GM21447 (cell line): ENCODE measurements around the gene ADM2.

Source experiments
- ATAC-seq: cut with Tn5 transposase; IDR thresholded peaks from one replicate; pipeline ENCODE4 v1.9.1; 2021; ENCODE audit not compliant: unreplicated experiment

The ADM2 gene

GRCh38 chr22:50523806-50524675 is 42.7 kb downstream of the ADM2 start:
- ATAC-seq: no peak

DNA sequence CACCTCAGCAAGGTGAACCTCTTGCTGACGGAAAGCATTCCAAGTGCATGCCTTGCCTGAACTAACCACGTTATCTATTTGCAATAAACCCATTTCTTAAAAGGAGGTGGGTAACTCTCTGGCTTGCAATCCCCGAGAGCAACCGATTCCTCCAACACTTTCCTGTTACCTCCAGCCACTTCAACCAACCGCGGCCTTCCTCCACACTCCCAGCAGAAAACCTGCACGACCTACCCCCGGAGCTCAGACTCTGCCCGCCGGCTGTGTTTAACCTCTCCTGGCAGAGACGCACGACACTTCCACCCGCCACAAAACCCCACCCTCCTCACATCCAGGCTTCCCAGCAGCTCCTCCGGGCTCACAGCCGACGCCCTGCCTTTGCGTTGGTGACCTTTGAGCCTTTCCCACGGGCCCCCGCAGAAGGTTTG is 43.3 kb downstream of the ADM2 start:
- ATAC-seq: no peak

DNA sequence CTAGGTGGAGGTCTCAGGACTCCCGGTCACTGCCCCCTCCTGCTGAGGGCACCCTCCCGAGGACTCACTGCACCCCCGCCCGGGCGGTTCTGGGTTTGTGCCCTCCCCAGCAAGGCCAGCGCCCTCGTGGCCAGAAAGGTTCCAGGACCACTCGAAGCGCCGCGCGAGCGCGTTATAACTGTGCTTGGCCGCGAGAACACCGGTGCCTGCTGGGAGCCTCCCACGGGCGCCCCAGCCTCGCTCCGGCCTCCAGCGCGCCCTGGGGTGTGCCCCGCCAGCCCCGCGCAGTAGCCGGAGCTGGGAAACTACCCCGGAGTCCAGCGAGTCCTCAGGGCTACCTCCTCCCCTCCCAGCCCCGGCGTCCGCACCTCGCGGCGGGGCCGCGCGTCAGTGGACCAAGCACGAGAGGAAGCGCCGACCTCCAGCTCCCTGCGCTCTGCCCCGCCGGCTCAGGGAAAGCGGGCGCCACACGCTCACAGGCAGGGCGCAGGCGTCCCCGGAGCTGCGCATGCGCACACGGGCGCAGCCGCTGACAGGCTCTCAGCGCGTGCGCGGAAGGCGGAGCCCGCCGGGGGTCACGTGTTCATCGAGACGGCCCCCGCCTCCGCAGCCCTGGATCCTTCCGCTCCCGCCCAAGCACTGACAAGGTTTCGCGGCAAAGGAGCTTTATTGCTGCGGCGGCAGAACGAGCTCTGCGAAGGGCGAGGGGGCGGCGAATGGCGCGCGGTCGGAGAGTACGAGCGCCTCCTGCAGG is 43.9 kb downstream of the ADM2 start, which contains the start of gene SCO2:
Gene SCO2 (minus strand): TSS at position 495 of the 754 bp plus-strand sequence. CDS start 1,187 bp downstream, outside the sequence.
- ATAC-seq: peak; percentile 20

DNA sequence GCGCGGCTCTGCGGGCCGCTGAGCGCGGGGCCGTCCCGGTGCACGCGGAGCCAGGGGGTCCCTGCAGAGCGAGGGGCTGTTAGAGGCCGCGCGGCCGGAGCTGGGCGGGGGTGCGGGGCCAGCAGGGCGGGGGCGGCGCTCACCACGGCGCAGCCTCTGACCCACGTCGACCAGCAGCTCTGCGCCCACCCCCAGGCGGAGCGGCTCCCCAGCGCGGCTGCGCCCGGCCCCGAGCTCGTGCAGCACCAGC is 44.4 kb downstream of the ADM2 start:
- no peak for ATAC-seq

DNA sequence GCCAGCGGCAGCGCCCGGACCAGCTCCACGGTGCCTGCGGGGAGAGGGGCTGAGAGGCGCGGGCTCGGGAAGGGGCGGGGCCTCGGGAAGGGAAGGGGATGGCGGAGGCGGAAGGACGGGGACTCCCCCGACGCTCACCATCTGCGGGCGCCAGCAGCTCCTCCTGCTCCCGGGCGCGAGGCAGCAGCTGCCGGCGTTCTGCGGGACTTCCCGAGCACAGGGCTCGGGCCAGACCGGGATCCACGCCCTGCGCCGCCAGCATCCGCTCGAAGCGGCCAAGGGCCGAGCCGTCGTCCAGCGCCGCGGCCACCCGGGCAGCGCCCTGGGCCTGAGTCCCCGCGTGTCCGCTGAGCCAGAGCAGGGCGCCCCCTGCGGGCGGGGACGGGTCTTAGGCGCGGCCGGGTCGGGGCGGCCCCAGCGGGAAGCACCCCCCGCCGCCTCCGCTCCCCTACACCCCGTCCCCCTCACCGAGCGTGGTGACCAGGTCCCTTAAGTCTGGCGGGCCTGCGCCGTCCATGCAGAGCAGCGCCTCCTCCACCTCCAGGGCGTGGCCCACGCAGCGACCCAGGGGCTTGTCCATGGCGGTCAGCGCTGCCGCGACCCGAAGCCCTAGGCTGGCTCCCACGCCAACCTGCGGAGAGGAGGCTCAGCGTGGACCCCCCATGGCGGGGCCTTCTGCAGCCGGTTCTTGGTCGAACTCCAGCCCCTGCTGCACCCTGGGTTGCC is 44.9 kb downstream of the ADM2 start:
- peak; percentile 26 for ATAC-seq

DNA sequence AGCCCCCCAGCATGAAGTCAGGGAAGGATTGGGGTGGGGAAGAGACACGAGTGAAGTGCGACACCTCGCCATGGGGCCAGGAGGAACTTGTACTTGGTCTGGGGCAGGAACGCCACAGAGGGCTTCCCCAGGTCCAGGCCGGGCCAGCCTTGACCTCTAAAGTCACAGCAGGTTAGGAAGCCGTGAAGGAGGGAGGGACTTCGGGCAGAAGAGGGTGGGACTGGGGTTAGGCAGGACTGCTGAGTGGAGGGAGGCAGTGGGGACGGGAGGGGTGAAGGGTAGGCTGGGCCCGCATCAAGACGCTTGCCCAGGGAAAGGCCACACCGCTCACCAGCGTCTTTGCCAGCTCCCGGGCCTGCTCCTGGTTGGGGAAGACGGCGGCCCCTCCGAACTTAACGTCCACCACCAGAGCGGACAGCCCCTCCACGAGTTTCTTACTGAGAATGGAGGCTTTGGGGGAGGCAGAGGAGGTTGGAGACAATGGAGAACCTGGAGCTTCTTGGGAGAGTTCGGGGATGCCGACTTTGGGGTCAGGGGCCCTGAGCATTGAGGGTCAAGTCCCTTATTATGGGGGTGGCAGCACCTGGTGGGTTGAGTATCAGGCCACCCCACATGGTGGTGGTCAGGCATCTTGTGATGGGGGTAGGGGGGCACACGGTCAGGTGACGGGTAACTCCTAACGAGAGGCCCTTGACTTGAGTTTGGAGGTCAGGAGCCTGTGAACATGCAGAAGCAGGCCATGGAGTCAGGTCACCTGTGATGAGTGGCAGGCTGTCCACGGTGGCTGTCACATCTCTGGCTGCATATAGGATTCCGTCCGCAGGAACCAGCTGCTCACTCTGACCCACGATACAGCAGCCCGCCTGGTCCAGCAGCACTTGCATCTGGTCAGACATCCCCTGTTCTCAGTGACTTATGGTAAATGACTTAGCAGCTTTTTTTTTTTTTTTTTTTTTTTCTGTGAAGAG is 45.8 kb downstream of the ADM2 start:
- peak; percentile 16 for ATAC-seq

DNA sequence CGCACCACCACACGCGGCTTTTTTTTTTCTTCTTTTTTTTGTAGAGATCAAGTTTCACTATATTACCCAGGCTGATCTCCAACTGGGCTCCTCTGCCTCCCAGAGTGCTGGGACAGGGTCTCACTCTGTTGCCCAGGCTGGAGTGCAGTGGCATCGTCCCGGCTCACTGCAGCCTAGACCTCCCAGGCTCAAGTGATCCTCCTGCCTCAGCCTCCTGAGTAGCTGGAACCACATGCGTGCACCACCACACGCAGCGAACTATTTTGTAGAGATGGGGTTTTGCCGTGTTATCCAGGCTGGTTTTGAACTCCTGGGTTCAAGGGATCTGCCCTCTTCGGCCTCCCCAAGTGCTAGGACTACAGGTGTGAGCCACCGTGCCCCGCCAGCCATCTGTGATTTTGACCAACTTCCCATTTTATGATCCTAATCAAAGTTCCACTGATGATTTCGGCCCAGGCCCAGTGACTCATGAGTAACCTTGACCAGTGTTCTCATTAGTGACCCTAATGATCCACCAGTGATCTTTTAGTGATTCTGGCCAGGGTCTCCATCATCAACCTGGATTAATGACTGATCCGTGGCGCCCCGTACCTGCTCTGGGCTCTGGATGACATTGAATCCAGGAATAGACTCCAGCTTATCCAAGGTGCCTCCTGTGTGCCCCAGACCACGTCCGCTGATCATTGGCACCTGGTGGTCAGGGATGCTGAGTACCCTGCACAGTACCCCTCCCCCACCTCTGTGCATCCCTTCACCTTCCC is 46.8 kb downstream of the ADM2 start:
- no peak for ATAC-seq

DNA sequence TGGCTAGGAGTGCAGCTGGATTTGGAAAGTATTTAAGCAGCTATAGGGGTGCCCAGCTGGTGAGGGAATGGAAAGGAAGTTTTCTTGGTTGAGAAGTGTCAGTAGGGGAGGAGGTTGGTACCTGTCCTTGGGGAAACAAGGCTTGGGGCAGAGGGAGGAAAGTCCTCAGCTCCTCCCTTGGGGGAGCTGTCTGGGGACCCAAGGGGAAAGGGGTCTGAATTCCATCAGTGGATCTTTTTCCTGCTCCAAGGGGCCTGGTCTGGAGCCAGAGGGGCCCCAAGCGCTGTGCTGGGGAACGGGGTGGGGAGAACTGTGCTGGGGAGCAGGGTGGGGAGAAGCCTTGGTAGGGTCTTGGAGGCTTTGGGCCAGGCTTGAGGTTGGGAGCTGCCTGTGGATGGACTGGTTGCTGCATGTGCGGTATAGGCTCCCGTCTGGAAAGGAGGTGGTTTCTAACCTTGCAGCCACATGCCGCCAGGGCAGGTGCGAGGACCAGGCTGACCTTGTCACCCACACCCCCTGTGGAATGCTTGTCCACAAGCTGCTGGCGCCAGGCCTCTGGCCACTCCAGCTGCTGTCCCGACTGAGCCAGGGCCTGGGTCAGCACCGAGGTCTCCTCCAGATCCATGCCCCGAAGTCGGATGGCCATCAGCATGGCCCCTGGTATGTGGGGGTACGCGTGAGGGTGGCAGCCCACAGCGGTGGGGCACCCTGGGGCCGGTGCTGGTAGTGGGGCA is 47.5 kb downstream of the ADM2 start:
- ATAC-seq: no peak

DNA sequence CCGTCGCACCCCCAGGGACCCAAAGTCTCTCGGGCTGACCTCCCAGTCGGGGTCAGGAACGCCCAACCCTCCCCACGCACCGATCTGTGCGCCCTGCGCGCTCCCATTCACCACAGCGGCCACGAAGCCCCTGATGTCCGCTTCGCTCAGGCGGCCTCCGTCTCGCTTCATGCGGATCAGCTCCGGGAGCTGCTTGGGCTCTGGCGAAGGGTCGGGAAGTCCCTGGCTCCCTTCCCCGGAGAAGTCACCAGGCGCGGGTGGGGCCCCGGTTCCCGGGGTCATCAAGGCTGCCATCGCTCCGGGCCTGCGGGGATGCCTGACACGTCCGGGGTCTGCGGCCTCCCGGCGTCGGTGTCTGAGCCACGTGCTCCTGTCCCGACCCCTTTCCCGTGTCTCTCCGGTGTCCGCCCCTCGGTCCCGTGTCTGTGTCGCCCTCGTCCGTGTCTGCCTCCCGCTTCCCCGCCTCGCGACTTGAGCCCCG is 48.1 kb downstream of the ADM2 start:
- no peak for ATAC-seq

DNA sequence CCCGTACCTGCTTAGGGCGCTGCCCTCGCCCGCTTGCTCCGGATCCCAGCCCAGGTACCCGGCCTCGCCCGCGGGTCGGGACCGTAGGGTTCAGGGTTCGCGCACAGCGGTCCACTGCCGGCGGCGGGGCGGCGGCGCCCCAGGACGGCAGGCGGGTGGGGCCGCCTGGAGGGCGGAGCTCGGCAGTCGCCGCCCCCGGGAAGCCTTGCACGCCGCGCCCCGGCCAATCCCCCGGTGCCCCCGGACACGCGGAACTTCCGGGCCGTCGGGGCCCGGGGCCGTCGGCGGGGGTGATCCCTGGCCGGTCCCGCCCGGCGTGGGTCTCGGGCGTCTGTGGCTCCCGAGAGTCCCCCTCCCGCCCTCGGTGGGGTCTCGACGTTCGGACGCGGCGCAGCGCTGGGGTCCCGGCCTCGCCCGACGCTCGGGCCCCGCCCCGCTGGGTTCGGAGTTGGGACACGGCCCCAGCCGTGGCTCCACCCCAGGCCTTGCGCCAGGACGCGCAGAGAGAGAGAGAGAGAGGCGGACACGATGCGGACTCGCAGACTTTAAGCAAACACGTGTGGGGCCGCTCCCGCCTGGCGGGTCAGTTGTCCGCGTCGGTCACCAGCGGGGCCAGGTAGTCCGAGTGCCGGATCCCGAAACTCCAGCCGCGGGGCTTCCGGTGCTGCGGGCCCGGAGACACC is 48.7 kb downstream of the ADM2 start, which contains the start of gene TYMP:
Gene TYMP (minus strand): TSS at position 116 of the 683 bp plus-strand sequence. CDS start 303 bp downstream, outside the sequence.
- ATAC-seq: no peak

GRCh38 chr22:50530580-50530876 is 49.2 kb downstream of the ADM2 start:
- ATAC-seq: no peak

GRCh38 chr22:50530877-50531545 is 49.7 kb downstream of the ADM2 start:
- no peak for ATAC-seq

DNA sequence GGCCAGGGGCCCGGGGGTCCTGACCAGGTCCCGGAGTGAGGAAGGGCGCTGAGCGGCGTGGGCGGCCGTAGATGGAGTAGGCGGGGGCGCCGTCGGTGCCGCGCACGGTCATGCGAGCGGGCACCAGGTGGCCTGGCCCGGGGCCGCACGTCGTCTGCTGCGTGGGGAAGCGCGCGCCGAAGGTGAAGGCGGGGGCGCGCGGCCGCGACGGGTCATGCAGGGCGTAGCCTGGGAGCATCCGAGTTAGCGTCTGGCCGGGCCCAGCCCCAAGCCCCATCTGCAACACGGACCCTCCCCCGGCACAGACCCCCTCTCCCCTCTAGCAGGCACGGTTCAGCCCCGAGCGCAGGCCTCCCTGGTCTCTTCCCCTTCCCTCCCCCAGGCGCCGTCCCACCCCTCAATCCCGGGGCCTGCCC is 50.2 kb downstream of the ADM2 start:
- ATAC-seq: peak; percentile 17

GRCh38 chr22:50531962-50532674 is 50.8 kb downstream of the ADM2 start:
- no peak for ATAC-seq

DNA sequence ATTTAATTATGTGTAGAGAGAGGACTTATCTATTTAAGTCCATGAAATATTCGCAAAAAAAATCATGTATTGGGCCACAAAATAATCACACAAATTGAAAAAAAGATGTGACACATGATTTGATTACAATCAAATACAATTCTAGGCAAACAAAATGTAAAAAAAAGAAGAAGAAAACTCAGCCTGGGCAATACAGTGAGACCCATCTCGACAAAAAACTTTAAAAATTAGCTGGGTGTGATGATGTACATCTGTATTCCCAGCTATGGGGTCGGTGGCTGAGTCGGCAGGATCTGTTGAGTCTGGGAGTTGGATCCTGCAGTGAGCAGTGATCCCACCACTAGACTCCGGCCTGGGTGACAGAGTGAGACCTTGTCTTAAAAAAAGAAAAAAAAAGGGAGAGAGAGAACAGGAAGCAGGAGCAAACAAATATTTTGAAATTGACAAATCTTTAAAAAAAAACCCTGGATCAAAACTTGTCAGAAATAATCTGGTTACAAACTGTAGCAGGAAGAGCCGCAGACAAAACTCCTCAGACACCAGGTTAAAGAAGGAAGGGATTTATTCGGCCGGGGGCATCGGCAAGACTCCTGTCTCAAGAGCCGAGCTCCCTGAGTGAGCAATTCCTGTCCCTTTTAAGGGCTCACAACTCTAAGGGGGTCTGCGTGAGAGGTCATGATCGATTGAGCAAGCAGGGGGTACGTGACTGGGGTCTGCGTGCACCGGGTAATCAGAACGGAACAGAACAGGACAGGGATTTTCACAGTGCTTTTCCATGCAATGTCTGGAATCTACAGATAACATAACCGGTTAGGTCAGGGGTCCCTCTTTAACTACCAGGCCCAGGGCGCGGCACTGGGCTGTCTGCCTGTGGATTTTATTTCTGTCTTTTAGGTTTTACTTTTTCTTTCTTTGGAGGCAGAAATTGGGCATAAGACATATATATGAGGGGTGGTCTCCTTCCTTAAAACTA is 51.8 kb downstream of the ADM2 start:
- ATAC-seq: no peak
